ENCODE data around the gene SFRP2. TPM values are rescaled to one million over a fixed set of nuclear protein-coding genes. Genes with fewer than 3 reads are reported as not detected.

The SFRP2 gene
- total RNA-seq, 4 donors from 2014 or later = 0.26 to 71.2 (median 31.1) TPM

DNA sequence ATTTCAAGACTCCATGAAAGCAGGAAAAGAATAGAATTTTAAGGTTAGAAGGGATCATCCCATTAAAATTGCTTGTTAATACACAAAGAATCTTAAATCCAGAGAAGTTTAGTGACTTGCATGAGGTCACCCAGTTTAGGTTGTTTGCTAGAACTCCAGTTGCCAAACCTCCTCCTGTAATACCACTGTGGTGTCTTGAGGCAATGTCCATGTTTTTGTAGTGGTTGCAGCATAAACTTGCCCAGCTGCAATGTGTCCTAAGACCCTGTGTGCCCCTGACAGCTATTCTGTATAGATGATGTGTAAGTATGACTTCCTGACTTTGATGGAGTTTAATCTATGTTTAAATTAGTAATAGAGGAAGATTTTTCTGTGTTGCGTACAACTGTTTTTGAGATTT lies 6.3 kb downstream of the SFRP2 start:
- no peaks in the 10 kb centered on the region for H3K27me3 ChIP-seq
- H3K4me1 ChIP-seq = no peaks in the 10 kb centered on the region
- no peak overlapping the region for H3K27ac ChIP-seq
- no peak for TF ChIP-seq POLR2A (IDR thresholded peaks at IDR 0.05)
- TF ChIP-seq, protein P1, sequence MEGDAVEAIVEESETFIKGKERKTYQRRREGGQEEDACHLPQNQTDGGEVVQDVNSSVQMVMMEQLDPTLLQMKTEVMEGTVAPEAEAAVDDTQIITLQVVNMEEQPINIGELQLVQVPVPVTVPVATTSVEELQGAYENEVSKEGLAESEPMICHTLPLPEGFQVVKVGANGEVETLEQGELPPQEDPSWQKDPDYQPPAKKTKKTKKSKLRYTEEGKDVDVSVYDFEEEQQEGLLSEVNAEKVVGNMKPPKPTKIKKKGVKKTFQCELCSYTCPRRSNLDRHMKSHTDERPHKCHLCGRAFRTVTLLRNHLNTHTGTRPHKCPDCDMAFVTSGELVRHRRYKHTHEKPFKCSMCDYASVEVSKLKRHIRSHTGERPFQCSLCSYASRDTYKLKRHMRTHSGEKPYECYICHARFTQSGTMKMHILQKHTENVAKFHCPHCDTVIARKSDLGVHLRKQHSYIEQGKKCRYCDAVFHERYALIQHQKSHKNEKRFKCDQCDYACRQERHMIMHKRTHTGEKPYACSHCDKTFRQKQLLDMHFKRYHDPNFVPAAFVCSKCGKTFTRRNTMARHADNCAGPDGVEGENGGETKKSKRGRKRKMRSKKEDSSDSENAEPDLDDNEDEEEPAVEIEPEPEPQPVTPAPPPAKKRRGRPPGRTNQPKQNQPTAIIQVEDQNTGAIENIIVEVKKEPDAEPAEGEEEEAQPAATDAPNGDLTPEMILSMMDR (IDR thresholded peaks at IDR 0.05) = no peak
- H3K9me3 ChIP-seq = no peaks in the 10 kb centered on the region
- no peak for DNase-seq
- no peak overlapping the region for H3K4me3 ChIP-seq
- intact Hi-C loops (cut with DNase I; ENCODE audit: low total_unique reads) = no loop called here
- H3K36me3 ChIP-seq = no peaks in the 10 kb centered on the region

DNA sequence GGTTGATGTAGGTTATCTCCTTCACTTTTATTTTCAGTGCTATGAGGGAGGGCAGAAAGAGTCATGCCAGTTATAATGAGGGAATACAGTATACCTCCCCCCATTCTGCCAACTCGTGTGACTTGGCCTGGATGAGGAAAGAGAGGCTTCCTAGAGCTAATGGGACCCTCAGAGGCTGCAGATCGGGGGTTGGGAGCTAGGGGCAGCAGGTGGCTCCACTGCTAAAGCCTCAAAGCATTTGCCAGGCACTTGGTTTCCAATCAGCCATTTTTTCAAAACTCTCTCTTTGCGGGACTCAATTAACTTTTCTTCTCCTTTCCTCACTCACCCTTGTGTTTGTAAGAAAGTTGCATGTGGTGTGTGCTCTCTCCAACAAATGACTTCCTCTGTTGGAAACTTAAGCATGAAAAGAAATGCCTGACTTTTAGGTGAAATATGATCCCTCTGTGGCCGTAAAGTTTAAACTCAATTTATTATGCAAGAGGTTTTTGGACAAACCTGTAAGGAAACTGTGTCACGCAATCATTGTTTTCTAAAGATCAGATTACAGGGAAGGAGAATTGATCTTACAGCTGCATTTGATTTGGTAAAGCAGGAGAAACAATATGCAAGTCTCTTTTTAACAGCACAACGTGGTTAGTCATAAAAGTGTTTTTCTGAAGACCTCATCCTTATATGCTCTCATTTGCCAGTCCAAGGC lies 7.0 kb downstream of the SFRP2 start:
- no peak for DNase-seq
- TF ChIP-seq, protein P1 (IDR thresholded peaks at IDR 0.05) = no peak
- no peak for TF ChIP-seq POLR2A (IDR thresholded peaks at IDR 0.05)
- intact Hi-C loops (cut with DNase I; ENCODE audit: low total_unique reads) = no loop called here

DNA sequence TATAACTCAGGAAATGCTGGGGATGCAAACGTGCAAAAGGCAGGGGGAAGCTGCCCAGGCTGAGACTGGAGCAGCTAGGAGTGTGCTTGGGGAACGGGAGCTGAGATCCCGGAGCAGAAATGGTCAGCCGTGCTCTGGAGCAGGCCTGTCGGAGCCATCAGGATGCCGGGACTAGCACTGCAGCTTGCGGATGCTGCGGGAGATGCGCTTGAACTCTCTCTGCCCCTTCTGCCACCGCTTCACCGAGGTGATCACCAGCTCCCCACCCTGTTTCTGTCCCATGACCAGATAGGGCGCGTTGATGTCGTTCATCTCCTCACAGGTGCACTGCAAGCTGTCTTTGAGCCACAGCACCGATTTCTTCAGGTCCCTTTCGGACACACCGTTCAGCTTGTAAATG lies 7.6 kb downstream of the SFRP2 start:
- no peak overlapping the region for H3K27ac ChIP-seq
- TF ChIP-seq POLR2A (IDR thresholded peaks at IDR 0.05) = no peak
- TF ChIP-seq, protein P1 (IDR thresholded peaks at IDR 0.05) = no peak

More for the DNA sequence above, 7.0 kb downstream of the SFRP2 start:
- Histone ChIP-seq H3K4me1 (no peaks in the 10 kb centered on the region), H3K27ac (no peak overlapping the region), H3K9me3 (no peaks in the 10 kb centered on the region), H3K36me3 (no peaks in the 10 kb centered on the region), H3K4me3 (no peak overlapping the region), H3K27me3 (no peaks in the 10 kb centered on the region)

DNA sequence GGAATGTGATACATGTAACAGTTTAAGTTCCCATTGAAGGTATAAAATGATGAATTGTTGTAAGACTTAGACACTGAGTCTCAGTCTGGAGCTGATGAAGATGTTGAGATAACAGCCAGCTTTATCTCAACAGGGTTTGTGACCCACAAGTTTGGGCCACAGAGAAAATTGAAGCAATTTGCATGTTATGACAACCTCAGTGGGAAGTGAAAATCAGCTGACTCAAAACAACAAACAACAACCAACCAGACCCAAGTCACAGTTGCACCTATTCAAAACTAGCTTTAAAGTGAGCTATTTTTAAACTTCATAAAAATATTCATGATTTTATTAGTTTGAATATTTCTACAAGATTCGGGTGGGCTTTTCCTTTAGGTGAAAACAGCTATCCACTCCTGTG lies 8.0 kb downstream of the SFRP2 start:
- H3K36me3 ChIP-seq = no peaks in the 10 kb centered on the region
- no peaks in the 10 kb centered on the region for H3K27me3 ChIP-seq
- no peaks in the 10 kb centered on the region for H3K4me1 ChIP-seq
- H3K4me3 ChIP-seq = no peak overlapping the region
- DNase-seq = no peak
- TF ChIP-seq, protein P1 (IDR thresholded peaks at IDR 0.05) = no peak
- TF ChIP-seq POLR2A (IDR thresholded peaks at IDR 0.05) = no peak
- no peaks in the 10 kb centered on the region for H3K9me3 ChIP-seq
- H3K27ac ChIP-seq = no peak overlapping the region
- intact Hi-C loops (cut with DNase I; ENCODE audit: low total_unique reads) = no loop called here

More for the DNA sequence above, 7.6 kb downstream of the SFRP2 start:
- no peaks in the 10 kb centered on the region for H3K36me3 ChIP-seq
- intact Hi-C loops (cut with DNase I; ENCODE audit: low total_unique reads) = no loop called here
- no peaks in the 10 kb centered on the region for H3K4me1 ChIP-seq
- H3K9me3 ChIP-seq = no peaks in the 10 kb centered on the region
- no peaks in the 10 kb centered on the region for H3K27me3 ChIP-seq
- H3K4me3 ChIP-seq = no peak overlapping the region
- DNase-seq = no peak

DNA sequence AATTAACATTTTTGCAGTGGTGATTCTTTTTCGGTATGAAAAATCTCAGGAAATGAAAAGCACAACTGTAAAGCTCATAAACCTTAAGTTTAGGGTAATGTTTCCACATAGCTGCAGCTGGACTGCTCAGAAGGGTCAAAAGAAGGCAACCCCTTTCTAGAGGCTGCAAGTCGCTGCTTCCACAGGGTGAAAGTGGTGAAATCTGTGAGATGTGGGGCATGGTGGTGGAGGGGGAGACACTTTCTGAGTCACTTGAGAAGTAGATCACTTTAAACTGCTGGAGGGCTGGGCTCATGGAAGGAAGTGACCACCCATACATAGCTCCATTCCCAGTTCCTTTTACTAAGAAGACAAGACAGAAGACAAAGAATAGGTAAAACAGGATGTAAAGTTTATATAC lies 8.7 kb downstream of the SFRP2 start:
- Histone ChIP-seq H3K36me3 (no peaks in the 10 kb centered on the region), H3K4me3 (no peak overlapping the region), H3K27ac (no peak overlapping the region), H3K9me3 (no peaks in the 10 kb centered on the region), H3K27me3 (no peaks in the 10 kb centered on the region), H3K4me1 (no peaks in the 10 kb centered on the region)
- TF ChIP-seq, protein P1 (IDR thresholded peaks at IDR 0.05) = no peak
- no peak for TF ChIP-seq POLR2A (IDR thresholded peaks at IDR 0.05)
- intact Hi-C loops (cut with DNase I; ENCODE audit: low total_unique reads) = no loop called here
- DNase-seq = no peak

Measured in uterus (tissue), 4 donors.